NCI-H748 (cell line): ENCODE data around the gene GBP1.
"Not testable (repeated sequence)": the region's sequence is repeated elsewhere in the genome, so short reads cannot be mapped to it uniquely, and the experiment has no call there.

Source experiments
- DNase-seq: peaks from one replicate; lab custom pipeline; 2025; ENCODE audit not compliant: unreplicated experiment; lab: John Stamatoyannopoulos, UW

Gene GBP1

GRCh38 chr1:89018318-89018717 is 46.7 kb downstream of the GBP1 start:
- not testable (repeated sequence) for DNase-seq

DNA sequence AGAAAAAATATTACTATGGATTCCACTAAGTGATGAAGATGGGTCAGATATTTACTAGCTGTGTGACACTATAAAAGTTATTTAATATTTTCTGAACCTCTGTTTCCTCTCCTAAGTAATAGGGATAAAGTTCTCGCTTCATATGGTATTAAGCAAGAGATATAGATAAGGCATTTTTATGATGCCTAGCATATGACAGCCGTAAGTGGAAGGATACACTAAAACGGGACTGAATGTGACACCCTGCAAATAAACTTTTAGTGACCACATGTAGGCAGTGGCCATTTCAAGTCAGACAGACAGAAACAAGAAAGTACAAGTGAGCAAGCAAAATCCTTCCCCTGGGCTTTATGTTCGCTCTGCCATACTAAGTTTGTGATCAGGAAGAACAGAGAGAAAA is 56.5 kb downstream of the GBP1 start:
- no peak for DNase-seq

DNA sequence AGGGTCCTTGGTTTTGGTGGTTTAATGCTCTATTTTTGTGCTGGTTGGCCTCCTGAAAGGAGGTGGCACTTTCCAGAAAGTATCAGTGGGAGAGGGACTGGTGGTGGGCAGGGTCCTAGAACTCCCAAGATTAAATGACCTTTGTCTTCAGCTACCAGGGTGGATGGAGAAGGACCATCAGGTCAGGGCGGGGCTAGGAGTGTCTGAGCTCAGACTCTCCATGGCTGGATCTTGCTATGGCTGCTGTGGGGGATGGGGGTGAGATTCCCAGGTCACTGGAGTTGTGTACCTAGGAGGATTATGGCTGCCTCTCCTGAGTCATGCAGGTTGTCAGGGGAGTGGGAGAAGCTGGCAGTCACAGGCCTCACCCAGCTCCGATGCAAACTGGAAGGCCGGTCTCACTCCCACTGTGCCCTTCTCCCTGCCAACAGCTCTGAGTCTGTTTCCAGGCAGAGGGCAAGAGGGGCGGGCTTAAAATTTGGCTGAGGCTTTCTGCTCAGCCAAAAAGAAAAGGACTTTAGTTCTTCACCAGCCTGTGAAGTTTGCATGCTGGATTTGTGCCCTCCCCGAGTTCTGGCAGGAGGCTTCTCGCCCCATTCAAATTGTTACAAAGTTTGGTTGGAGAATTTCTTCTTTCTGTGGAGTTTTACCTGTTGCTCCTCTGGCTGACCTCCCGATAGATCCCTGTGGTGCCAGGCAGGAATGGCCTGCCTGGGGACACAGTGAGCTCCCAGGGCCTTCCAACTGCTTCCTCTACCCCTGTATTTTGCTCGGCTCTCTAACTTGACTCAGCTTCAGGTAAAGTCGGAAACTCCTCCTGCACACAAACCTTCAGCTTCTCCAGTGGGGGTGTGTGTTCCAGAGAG is 59.5 kb downstream of the GBP1 start:
- DNase-seq: no peak
